Measurements from ENCODE around the gene MINDY3.
A peak's percentile ranks its signal among the peaks of the same experiment; 100 is the strongest.
"Not testable (repeated sequence)": the region's sequence is repeated elsewhere in the genome, so short reads cannot be mapped to it uniquely, and the experiment has no call there.

The MINDY3 gene

GRCh38 chr10:15764892-15765454, 95.3 kb downstream of the MINDY3 start:
- DNase-seq, result no peak

- no peak for DNase-seq
Measured at GRCh38 chr10:15763006-15763405, 97.3 kb downstream of the MINDY3 start.

- DNase-seq, result not testable (repeated sequence)
Measured at GRCh38 chr10:15762239-15762638, 98.1 kb downstream of the MINDY3 start.

- not testable (repeated sequence) for DNase-seq
Measured at GRCh38 chr10:15761224-15761623, 99.1 kb downstream of the MINDY3 start.

- DNase-seq, result no peak
Measured at GRCh38 chr10:15760681-15761080, 99.6 kb downstream of the MINDY3 start.

- DNase-seq, result no peak
Measured at GRCh38 chr10:15759265-15759664, 101.0 kb downstream of the MINDY3 start.

- DNase-seq, result no peak
Measured at GRCh38 chr10:15758618-15759017, 101.7 kb downstream of the MINDY3 start.

- no peak for DNase-seq
Measured at GRCh38 chr10:15754937-15755336, 105.4 kb downstream of the MINDY3 start.

- no peak for DNase-seq
Measured at GRCh38 chr10:15751046-15751445, 109.3 kb downstream of the MINDY3 start.

GRCh38 chr10:15748126-15748525, 112.2 kb downstream of the MINDY3 start:
- DNase-seq, result no peak

- no peak for DNase-seq
Measured at GRCh38 chr10:15747632-15748031, 112.7 kb downstream of the MINDY3 start.

- DNase-seq, result no peak
Measured at GRCh38 chr10:15745751-15746150, 114.6 kb downstream of the MINDY3 start.

- peak; percentile 26 for DNase-seq
Measured at GRCh38 chr10:15744217-15744865, 116.0 kb downstream of the MINDY3 start.

- no peak for DNase-seq
Measured at GRCh38 chr10:15743443-15743842, 116.9 kb downstream of the MINDY3 start.

- no peak for DNase-seq
Measured at GRCh38 chr10:15742836-15743235, 117.5 kb downstream of the MINDY3 start.

- no peak for DNase-seq
Measured at GRCh38 chr10:15742102-15742501, 118.2 kb downstream of the MINDY3 start.

- DNase-seq, result no peak
Measured at GRCh38 chr10:15741581-15741980, 118.7 kb downstream of the MINDY3 start.

GRCh38 chr10:15740261-15740660, 120.0 kb downstream of the MINDY3 start:
- no peak for DNase-seq

GRCh38 chr10:15739254-15739970, 120.9 kb downstream of the MINDY3 start:
- DNase-seq, result no peak

- no peak for DNase-seq
Measured at GRCh38 chr10:15738270-15738925, 121.9 kb downstream of the MINDY3 start.

GRCh38 chr10:15737656-15738055, 122.7 kb downstream of the MINDY3 start:
- DNase-seq, result no peak

GRCh38 chr10:15735763-15736162, 124.5 kb downstream of the MINDY3 start:
- DNase-seq, result no peak

GRCh38 chr10:15730341-15730740, 130.0 kb downstream of the MINDY3 start:
- DNase-seq, result no peak

GRCh38 chr10:15729890-15730289, 130.4 kb downstream of the MINDY3 start:
- no peak for DNase-seq

All from KG1 (cell line).